Stimulated activated CD8-positive, alpha-beta memory T cell treated with anti-CD3 and anti-CD28 coated beads, Interleukin-4, amount 100 ng/mL, for 4 hours (primary cell): ENCODE results near the gene CLEC12A.
"Not testable (repeated sequence)": the region's sequence is repeated elsewhere in the genome, so short reads cannot be mapped to it uniquely, and the experiment has no call there.

Experiments used
- DNase-seq, 2 donors: peaks; one replicate each; pipeline ENCODE4 v3.0.0-alpha.2; 2020; ENCODE audit warnings: low read depth in 2 of 2, low spot score in 1 of 2

The CLEC12A gene

GRCh38 chr12:9971181-9971580, at the start of gene CLEC12A:
CLEC12A (plus strand) TSS chr12:9971409; CDS start chr12:9971597, 188 bp downstream.
- DNase-seq = no peak

GRCh38 chr12:9922429-9922828, 48.8 kb upstream of the CLEC12A start:
- no peak for DNase-seq

GRCh38 chr12:9925705-9926393, 45.4 kb upstream of the CLEC12A start:
- no peak for DNase-seq

GRCh38 chr12:9926876-9927275, 44.3 kb upstream of the CLEC12A start:
- DNase-seq = no peak

GRCh38 chr12:9928607-9929006, 42.6 kb upstream of the CLEC12A start:
- DNase-seq = no peak

- DNase-seq = no peak
Observed at GRCh38 chr12:9931245-9931644, 40.0 kb upstream of the CLEC12A start.

- DNase-seq = no peak
Observed at GRCh38 chr12:9932270-9932669, 38.9 kb upstream of the CLEC12A start, which contains the start of gene CLEC2A. CLEC2A (minus strand) TSS chr12:9932370; CDS start chr12:9932329, 41 bp downstream.

- DNase-seq = no peak
Observed at GRCh38 chr12:9933958-9934357, 37.3 kb upstream of the CLEC12A start.

- no peak for DNase-seq
Observed at GRCh38 chr12:9935026-9935425, 36.2 kb upstream of the CLEC12A start.

- DNase-seq = no peak
Observed at GRCh38 chr12:9936591-9936990, 34.6 kb upstream of the CLEC12A start.

- no peak for DNase-seq
Observed at GRCh38 chr12:9940375-9940774, 30.8 kb upstream of the CLEC12A start.

- no peak for DNase-seq
Observed at GRCh38 chr12:9941838-9942237, 29.4 kb upstream of the CLEC12A start.

- DNase-seq = no peak
Observed at GRCh38 chr12:9943240-9943639, 28.0 kb upstream of the CLEC12A start.

- DNase-seq = no peak
Observed at GRCh38 chr12:9944391-9944790, 26.8 kb upstream of the CLEC12A start.

- no peak for DNase-seq
Observed at GRCh38 chr12:9947674-9948073, 23.5 kb upstream of the CLEC12A start.

GRCh38 chr12:9948606-9949296, 22.5 kb upstream of the CLEC12A start:
- DNase-seq = no peak

GRCh38 chr12:9951026-9951675, 20.1 kb upstream of the CLEC12A start:
- DNase-seq = peak in 1 of 2 donors; percentile 6

- DNase-seq = not testable (repeated sequence)
Observed at GRCh38 chr12:9952954-9953729, 18.1 kb upstream of the CLEC12A start.

GRCh38 chr12:9957834-9958233, 13.4 kb upstream of the CLEC12A start:
- no peak for DNase-seq

- no peak for DNase-seq
Observed at GRCh38 chr12:9960590-9960989, 10.6 kb upstream of the CLEC12A start.

GRCh38 chr12:9961106-9961505, 10.1 kb upstream of the CLEC12A start:
- DNase-seq = no peak
